SKM-1 (cell line): ENCODE data around the gene IL21.

ENCODE experiments used
- DNase-seq: peaks from one replicate; lab custom pipeline; 2025; ENCODE audit not compliant: unreplicated experiment; lab: John Stamatoyannopoulos, UW

IL21 gene

GRCh38 chr4:122635205-122635604 is 14.3 kb upstream of the IL21 start:
- DNase-seq, result no peak

DNA sequence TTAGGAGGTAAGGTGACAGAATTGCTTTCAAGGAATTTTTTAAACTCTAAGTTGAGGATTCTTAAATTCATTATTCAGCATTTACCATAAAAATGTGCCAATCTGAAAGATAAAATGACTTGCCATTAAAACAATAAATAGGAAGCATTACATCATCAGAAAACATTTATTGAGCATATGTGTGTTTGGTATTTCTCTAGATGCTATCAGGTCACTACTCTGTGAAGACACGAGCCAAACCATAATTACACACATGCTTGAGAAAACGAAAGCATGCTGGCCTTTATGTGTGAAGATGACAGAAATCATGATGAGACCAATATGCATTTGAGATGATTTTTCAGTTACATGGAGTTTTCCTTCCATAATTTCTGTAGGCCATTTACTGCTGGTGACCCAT is 12.3 kb upstream of the IL21 start:
- no peak for DNase-seq

GRCh38 chr4:122632396-122633143 is 11.7 kb upstream of the IL21 start:
- no peak for DNase-seq

GRCh38 chr4:122625156-122625555 is 4.3 kb upstream of the IL21 start:
- DNase-seq, result no peak

DNA sequence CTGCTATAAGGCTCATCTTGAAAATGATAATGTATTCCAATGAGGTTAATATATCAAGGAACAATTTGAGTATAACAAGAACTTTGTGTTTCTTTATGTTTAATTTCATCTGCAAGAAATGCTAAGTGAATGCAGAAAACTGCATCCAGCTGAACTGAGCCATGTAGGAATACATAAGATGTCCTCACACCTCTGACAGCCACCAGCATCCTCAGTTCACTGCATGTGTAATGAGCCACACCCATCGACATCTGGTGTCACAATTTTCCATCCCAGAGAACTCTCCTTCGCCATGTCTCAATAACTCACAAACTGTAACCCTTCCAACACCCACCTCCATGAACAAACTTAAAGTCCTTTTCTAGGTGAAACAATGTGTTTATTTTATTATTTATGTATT is 3.3 kb upstream of the IL21 start:
- DNase-seq, result no peak

GRCh38 chr4:122623637-122624166 is 2.8 kb upstream of the IL21 start:
- DNase-seq, result no peak

- DNase-seq, result no peak
These were observed 1.5 kb upstream of the IL21 start for GRCh38 chr4:122622400-122622799.

DNA sequence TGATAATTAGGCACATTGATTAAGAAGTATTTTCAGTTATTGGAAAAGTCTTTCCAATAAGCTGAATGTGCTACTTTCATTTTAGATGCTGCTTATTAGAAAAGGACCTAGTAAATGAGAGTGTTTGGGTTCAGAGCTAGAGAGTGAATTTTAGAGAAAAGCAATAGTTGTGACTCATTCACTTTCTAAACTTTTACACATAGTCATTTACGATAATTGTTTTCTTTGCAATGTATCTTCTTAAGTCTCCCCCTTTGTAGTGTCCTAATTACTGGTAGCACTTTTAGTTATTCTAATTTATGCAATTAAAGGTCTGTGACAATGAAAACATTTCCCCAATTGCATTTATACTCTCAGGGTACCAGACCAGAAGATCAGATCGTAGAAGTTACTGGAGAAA is 1.3 kb downstream of the IL21 start:
- no peak for DNase-seq

DNA sequence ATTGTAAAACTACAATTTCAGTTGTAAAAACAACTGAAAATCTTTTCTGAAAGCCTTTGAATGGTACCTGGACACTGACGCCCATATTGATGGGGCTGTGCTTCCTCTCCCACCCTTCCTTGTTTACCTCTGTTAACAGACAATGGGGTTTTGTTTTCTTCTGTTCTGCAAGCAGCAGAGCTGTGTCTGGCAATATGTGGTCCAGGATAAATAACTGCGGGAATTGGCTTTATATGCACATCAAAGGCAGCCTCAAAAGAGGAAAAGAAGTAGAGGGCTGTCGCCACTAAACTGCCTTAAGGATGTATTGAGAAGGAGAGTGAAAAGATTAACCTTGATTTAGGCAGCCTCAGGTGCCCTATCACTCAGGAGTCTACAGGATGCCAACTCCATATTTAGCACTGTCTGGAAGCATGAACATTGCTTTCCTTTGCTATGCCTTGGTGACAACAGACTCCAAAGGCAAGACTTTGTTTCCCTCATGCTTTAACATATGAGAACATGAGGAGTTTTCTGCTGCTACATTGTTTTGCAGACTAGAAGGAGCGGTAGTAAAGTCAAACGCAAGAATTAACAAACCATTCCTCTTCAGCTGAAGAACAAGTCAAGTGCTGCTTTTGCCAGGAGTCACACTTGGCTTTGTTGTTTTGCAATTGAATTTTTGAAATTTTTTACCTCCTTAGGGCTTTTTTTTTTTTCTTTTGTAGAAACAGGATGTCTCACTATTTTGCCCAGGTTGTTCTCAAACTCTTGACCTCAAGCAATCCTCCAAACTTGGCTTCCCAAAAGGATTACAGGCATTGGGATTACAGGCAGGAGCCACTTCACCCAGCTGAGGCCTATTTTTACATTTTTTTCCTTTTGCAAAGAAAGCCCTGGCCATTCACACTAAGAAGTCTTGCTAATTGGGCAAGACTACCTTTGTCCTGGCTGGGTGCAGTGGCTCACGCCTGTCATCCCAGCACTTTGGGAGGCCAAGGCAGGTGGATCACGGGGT is 3.0 kb downstream of the IL21 start:
- DNase-seq, result no peak

- no peak for DNase-seq
These were observed 3.8 kb downstream of the IL21 start for GRCh38 chr4:122616915-122617596.

DNA sequence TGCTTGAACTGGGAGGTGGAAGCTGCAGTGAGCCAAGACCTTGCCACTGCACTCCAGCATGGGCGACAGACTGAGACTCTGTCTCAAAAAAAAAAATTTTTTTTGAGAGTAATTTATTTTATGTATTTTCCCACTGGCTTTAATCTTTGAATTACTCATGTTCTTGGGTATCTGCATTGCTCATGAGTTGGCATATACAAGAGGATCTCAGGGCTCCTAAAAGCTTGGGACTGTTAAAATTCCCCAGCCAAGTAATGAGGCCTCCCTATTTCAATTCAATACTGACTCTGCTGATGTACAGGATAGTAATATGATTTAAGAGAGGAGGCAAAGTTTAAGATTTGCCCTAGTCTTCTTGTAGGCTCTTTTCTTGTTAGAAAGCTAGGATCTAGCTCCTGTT is 6.2 kb downstream of the IL21 start:
- DNase-seq, result no peak

DNA sequence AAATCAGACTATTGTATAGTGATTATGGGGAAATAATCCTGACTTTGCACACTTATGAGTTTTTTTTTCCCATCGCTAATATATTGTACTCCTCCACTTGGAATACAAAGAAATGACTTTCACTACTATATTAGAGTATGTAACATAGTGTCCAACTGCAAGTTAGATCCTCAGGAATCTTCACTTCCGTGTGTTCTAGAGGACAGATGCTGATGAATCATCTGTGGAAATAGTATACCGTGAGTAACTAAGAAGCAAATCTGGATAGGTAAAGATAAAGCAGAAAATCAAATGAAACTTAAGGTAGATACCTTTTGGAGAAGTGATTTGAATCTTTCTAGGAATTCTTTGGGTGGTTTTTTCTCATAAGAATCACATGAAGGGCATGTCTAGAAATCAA is 8.3 kb downstream of the IL21 start:
- DNase-seq, result no peak

DNA sequence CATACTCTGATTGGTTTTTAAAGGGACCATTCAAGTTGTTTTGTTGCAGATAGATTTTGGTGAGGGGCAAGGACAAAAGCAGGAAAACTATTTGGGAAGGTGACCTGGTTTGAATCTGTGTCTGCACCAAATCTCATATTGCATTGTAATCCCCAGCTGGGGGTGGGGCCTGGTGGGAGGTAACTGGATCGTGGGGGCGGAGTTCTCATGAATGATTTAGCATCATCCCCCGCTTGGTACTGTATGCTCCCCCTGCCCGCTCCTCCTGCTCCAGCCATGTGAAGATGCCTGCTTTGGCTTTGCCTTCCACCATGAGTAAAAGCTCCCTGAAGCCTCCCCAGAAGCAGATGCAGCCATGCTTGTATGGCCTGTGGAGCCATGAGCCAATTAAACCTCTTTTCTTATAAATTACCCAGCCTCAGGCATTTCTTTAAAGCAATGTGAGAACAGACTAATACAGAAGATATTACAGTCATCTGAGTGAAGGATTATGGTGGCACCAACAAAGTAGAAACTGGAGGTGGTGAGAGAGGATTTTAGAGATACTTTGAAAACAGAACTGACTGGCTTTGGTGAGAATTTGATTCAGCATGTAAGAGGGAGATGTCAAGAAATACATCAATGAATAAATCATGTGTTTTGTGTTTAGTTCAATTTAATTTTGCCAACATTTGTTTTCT is 14.4 kb downstream of the IL21 start:
- no peak for DNase-seq

DNA sequence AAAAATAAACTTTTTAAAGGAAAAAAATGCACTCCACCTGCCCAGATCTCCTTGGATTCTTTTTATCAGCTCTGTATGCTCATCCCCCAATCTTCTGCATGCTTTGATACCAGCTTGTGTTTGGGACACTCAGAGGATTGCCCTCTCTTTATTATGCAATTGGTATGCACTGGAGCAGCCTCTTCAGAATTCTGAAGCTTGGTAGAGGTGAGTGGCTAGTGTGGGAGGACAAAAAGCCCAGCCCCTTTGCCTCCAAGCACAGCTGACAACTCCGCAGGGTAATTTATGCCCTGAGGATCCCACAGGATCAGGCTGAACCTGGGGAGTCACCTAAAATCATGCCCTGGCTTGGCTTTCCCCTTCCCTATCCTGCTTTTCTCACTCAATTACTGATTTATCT is 16.7 kb downstream of the IL21 start:
- no peak for DNase-seq

DNA sequence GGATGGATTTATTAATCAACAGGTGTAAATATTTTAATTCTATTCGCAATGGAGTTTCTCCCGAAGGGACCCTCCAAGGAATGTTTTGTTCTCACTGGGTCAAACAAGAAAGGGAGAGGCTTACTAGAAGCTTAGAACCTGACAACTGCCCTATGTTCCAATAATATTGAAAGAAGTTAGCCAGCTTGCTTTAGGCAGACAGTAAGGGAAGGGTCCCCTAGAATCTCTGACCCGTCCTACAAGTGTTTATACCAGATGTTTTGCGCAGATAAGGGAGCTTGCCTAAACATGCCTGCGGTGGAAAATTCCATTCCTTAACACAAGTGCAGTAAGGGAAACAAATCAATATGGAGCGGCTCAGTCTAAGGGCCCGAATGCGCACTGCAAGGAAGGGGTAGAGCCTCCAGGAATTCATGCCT is 17.7 kb downstream of the IL21 start:
- no peak for DNase-seq

DNA sequence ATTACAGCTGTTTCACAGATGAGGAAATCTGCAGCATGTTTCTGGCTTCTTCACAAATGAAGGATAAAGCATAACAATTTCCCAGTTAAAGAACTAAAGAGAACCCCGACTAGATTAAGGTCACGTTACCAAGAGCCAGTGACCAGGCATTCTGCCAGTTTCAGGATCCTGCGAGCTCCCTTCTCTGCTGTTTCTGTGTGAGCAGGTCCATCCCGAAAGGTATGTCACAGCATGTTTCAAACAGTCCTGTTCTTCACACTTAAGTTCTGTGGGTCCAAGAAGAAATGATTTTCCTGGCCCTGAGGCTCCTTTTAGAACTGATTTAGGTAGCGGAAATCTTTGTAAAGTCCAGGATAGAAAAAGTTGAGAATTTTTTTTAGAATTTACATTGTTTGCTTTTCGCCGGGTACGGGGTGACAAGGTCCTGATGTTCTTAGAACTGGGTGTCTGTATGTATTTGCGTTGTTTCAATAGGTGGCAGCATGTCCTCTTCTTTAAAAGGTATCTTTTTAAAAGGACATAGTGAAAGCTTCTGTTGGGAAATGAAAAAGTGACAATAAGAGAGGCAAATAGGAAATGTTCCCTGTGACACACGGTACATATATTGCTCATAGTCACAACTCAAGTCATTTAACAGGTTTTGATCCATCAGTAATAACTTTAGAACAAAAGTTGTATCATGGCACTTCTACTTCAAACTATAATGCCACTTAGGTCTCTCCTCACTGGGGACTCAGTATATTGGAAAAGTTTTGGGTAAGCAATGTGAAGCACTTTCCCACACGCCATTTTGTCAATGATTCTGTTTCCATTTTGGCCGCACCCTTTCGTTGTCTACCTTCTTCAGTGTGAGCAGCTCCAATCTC is 18.4 kb downstream of the IL21 start:
- no peak for DNase-seq

GRCh38 chr4:122591196-122591595 is 29.7 kb downstream of the IL21 start:
- no peak for DNase-seq

DNA sequence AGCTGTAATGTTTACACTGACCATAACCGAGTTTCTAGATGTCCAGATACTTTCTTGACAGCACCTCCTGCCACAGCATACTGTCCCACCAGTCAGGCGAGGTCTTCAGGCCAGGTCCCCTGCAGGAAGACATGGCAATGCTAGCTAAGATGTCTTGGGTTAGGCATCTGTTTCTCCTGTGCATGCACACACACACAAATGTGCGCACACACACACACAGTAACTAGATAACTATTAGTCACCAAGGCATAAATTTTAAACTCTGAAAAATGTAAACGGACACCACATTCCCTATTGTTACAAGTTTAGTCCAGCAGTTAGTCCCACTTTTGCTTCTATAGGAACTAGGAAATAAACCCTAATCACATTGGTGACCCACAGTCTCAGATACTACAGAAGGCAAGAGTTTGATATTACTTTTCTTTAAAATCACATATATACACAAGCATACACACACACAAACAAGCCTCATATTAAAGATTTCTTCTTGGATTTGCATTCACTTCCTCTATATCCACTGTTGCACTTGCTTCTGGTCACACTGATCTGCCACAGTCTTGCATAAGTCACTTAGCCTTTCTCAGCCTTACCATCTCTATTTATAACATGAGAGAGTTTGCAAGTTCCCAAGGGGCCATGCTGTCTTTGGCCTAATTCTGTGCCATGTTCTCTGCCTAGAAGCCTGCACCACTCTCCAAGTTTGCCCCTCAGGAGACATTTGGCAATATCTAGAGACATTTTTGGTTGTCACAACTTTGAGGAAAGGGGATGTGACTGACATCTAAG is 32.2 kb downstream of the IL21 start:
- peak; percentile 81 for DNase-seq

- no peak for DNase-seq
These were observed 36.3 kb downstream of the IL21 start for GRCh38 chr4:122584519-122584918.
